HG03280 (cell line): ENCODE data around the gene NACC2.
"Not testable (repeated sequence)": the region's sequence is repeated elsewhere in the genome, so short reads cannot be mapped to it uniquely, and the experiment has no call there.

Experiments used
- ATAC-seq: cut with Tn5 transposase; IDR thresholded peaks from one replicate; pipeline ENCODE4 v1.9.1; 2021; ENCODE audit warnings: mild to moderate bottlenecking, moderate library complexity; ENCODE audit not compliant: unreplicated experiment

The NACC2 gene

GRCh38 chr9:136047076-136047774 lies 47.9 kb downstream of the NACC2 start:
- no peak for ATAC-seq

- ATAC-seq, result no peak
These were observed 48.6 kb downstream of the NACC2 start for GRCh38 chr9:136046554-136046920.

DNA sequence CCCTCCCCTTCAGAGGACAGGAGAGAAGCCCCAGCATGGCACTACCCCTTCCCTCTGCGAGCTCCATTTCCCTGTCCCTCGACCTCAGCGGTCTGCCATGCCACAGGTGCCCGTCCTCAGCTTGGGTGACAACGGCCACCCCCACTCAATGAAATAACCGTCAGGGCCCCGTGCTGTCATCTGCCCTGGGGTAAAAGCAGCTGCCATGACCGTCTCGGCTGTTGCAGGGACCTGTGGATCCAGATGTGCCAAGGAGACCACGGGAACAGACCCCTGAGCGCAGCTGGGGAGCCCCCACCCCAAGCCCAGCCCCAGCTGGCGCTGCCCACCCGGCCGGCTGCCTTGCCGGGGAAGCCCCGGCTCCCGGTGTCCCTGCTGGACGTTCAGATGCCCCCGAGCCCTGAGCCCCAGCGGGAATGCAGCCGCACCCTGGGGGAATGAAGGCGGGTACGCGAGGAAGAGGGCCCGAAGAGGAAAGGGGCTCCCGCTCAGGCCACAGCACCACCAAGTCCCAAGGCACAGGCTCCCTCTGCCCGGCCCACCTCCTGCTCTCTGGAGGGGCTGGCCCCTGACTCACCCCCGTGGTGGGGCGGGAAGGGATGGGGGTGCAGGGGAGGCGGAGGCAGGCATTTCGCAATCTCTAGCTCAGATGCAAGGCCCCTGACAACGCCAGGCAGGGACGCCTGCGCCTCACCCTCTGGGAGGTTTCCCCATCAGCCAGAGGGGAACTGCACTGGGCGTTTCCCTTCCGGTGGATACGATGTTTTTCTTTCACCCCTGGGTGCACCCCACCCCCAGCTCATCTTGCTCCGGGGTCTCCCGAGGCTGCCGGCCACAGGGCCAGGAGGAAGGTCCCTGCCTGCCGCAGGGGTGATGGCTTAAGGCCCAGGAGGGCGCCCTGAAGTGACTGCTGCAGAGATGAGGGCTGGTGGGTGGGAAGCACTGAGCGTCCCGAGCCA lies 49.2 kb downstream of the NACC2 start:
- no peak for ATAC-seq

DNA sequence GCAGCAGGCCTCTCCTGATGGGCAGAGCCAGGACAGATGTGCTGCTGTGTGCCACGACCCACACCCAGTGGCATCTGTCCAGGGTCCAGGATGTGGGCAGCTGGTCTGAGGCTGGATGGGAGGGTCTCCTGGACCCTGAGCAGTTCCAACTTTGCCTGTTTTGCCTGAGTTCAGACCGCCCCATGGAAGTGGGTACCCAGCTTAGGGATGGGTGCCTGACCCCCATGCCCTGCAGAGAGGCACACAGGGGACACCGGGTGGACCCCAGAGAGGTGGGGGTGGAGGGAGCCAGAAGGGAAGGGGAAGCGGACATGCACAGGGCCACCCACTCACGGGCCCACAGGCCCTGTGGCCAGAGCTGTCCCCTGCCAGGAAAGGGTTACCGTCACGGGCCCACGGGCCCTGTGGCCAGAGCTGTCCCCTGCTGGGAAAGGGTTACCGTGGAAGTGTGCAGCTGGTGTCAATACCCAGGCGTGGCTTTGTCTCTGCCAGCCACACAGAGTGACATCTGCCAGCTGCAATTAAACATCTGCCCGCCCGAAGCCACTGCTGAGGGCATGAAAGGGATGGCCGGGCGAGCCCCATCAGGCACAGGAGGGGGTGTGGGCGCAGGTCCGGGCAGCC lies 50.0 kb downstream of the NACC2 start:
- ATAC-seq, result no peak

GRCh38 chr9:136044207-136044970 lies 50.7 kb downstream of the NACC2 start:
- ATAC-seq, result no peak

DNA sequence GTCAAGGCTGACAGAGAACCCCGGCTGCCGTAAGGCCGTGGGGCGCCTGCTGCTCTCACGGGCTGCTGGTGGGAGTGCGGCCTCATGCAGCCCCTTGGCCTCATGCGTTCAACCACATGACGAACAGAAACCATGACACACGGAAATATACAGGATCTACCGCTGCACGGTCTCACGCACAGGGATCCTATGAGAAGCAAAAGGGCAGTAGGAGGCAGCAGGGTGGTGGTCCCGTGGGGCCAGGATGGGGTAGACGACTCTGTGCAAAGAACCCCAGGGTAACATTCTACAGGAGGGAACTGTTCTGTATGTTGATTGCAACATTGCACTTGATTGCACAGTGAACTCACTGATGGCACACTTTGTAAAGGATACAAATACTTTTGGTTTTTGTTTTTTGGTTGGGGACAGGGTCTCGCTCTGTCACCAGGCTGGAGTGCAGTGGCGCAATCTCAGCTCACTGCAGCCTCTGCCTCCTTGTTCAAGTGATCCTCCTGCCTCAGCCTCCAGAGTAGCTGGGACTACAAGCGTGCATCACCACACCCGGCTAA lies 51.6 kb downstream of the NACC2 start:
- no peak for ATAC-seq

GRCh38 chr9:136042541-136042940 lies 52.5 kb downstream of the NACC2 start:
- ATAC-seq, result no peak

- ATAC-seq, result not testable (repeated sequence)
These were observed 54.2 kb downstream of the NACC2 start for GRCh38 chr9:136040848-136041247.

- ATAC-seq, result no peak
These were observed 55.6 kb downstream of the NACC2 start for GRCh38 chr9:136039488-136039887.

- ATAC-seq, result no peak
These were observed 58.2 kb downstream of the NACC2 start for GRCh38 chr9:136036848-136037247.

DNA sequence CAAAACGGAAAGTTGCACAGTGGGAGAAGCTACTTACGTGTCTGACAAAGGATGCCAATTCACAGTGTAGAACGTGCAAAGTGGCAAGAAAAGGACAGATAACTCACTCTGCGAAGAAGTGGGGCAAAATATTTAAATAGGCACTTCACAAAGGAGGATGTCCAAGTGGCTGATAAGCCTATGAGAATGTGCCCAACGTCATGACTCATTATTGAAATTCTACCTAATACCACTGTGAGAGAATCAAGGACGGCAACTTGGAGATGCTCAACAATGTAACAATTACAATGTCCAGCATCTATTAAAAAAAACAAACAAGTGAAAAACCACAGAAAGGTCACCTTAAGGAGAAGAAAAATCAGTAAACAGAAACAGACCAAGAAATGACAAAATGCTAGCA lies 59.0 kb downstream of the NACC2 start:
- no peak for ATAC-seq

DNA sequence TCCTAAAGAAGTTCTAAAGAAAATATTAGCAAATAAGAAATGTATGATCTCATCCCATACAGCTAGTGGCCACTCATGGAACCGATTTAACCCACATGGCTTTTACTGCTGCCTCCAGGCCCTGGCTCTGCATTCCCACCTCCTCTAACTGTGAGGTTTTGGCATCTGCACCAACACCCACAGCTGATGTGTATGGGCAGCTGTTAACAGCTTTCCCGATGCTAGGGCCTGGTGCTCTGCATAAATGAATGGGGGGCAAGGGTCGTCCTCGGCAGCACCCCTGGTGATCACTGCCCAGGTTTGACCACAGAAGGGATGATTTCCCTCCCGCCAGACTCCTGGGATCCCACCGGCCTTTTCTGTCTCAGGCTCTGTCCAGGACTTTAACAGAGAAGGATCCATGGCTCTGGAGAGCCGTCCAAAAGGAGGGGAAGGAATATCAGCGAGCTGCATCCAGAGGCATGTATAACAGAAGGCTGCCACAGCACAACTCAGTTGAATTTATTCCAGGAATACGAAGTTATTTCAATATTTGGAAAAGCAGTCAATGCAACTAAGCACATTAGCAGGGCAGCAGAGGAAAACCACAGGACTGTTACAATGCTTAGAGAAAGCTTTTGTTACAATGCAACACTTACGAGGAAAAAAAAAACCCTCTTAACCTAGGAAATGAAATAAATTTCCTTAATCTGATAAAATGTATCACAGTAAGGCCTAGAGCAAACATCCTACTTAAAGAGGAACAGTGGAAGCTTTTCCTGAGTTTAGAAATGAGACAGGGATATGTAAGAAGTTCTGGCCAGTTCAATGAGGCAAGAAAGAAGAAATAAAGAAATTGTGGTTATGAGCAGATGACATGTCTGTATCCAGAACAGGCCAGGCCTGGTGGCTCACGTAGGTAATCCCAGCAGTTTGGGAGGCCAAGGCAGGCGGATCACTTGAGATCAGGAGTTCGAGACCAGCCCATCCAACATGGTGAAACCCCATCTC lies 63.1 kb downstream of the NACC2 start:
- no peak for ATAC-seq

DNA sequence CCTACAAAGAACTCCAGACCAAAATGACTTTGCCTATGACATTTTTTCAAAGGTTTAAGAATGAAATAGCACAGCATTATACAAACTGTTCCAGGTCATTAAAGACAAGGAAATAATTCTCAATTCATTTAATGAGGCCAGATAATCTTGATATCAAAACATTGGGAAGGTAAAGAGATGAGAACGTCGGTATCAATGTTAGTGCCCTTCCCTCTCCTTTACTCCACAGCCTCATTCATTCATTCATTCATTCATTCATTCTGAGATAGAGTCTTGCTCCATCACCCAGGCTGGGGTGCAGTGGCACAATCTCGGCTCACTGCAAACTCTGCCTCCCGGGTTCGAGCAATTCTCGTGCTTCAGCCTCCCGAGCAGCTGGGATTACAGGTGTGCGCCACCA lies 64.0 kb downstream of the NACC2 start:
- no peak for ATAC-seq

- ATAC-seq, result no peak
These were observed 65.5 kb downstream of the NACC2 start for GRCh38 chr9:136029556-136029955.

- no peak for ATAC-seq
These were observed 66.2 kb downstream of the NACC2 start for GRCh38 chr9:136028760-136029470.

DNA sequence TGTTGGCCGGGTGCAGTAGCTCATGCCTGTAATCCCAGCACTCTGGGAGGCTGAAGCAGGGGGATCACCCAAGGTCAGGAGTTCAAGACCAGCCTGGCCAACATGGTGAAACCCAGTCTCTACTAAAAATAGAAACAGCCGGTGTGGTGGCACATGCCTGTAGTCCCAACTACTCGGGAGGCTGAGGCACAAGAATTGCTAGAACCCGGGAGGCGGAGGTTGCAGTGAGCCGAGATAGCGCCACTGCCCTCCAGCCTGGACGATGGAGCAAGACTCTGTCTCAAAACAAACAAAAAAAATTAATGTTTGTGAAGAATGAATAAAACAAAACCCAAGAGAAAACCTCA lies 68.2 kb downstream of the NACC2 start:
- not testable (repeated sequence) for ATAC-seq

DNA sequence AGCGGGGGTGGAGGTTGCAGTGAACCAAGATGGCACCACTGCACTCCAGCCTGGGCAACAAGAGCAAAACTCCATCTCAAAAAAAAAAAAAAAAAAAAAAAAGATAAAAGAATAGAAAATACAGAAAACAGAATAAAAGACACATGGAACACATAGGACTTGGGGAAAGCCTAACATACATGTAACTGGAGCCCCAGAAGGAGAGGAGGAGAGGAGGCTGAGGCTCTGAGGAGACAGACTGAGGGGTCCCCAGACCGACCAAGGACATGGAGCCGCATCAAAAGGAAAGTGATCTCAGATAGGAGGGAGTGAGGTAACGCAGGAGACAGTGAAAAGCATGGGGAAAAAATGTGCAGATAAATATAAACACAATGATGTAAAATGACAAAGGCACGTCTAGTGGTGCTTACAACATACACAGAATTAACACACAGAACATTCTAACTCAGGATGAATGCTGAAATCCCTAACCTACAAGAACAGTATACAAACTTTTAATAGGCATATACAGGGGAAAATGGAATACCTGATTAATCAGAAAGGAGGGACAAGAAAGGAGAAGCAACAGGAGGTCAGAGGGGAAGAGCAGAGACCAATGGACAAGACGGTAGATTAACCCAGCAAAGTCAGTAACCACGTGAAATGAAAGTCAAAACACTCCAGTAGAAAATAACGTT lies 68.7 kb downstream of the NACC2 start:
- ATAC-seq, result no peak

DNA sequence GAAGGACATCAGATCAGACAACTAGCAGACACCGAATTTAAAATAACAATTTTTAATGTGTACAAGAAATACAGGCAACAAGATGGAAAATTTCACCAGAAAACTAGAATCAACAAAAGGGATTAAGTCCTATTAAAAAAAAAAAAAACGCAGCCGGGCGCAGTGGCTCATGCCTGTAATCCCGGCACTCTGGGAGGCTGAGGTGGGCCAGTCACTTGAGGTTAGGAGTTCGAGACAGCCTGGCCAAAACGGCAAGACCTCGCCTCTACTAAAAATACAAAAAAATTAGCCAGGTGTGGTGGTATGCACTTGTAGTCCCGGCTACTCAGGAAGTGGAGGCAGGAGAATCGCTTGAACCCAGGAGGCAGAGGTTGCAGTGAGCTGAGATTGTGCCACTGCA lies 69.6 kb downstream of the NACC2 start:
- no peak for ATAC-seq
